ENCODE results near the gene ACOX1. TPM values are rescaled to one million over a fixed set of nuclear protein-coding genes. Genes with fewer than 3 reads are reported as not detected.
"Not testable (repeated sequence)": the region's sequence is repeated elsewhere in the genome, so short reads cannot be mapped to it uniquely, and the experiment has no call there.

The ACOX1 gene
- polyA plus RNA-seq, 5 donors: 22.9 to 36.6 (median 27.1) TPM

DNA sequence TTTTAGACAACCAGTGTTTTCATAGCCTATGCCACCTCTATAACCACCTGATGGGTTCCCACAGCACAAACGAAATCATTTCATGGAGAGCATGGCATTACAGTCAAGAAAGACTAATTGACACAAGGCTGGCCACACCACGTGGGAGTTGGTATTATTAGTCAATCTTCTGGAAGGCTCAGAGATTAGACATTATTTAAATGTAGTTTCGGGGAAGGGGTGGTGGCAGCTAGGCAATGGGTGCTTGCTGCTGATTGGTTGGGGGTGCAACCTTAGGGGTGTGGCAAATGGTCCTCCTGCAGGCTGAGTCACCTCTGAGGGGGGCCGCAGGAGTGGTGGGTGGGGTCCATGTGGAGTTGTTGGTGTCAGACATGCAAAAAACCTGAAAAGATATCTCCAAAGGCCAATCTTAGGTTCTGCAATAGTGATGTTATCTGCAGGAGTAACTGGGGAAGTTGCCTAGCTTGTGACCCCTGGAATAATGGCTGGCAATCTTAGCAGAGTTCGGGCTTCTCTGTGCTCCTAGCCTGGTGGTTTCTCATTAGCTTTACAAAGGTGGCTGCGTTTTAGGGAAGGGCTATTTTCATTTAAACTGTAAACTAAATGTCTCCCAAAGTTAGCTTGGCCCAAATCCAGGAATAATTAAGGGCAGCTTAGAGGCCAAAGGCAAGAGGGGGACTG, 4.7 kb upstream of the ACOX1 start:
- no peak for DNase-seq

DNA sequence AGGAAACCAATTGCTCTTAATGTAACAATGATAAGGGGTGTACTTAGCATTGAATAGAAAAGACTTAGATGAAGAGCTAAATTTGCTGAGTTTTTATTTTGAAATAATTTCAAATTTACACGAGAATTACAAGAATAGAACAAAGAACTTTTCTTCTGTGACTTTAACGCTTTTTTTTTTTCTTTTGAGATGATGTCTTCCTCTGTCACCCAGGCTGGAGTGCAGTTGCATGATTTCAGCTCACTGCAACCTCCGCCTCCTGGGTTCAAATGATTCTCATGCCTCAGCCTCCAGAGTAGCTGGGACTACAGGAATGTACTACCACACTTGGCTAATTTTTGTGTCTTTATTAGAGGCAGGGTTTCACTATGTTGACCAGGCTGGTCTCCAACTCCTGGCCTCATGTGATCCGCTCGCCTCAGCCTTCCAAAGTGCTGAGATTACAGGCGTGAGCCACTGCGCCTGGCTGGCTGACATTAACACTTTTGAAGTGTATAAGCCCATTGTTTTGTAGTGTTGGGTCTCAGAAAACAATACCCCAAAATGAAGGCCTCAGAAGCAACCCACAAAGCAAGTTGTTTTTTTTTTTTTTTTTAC, 2.2 kb upstream of the ACOX1 start:
- DNase-seq: no peak

DNA sequence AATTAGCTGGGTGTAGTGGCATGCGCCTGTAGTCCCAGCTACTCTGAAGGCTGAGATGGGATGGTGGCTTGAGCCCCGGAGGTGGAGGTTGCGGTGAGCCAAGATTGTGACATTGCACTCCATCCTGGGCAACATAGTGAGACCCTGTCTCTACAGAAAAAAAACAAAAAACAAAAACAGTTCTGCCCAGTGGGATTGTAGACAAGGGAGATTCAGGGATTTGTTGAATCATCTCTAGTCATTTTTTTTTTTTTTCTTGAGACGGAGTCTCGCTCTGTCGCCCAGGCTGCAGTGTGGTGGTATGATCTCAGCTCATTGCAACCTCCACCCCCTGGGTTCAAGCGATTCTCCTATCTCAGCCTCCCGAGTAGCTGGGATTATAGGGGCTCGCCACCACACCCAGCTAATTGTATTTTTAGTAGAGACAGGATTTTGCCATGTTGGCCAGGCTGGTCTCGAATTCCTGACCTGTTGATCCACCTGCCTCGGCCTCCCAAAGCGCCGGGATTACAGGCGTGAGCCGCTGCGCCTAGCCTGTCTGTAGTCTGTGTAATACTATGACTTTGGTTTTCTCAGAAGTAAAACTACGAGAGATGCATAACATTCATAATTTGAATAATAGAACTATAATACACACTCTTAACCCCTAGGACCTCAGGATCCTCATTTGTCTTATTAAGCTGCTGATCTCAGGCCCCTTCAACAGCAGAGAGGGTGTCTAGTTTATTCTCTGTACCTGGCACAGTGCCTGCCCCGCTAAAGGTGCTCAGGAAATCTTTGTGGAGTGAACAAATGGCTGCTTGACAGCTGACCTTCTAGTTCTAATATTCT, 1.4 kb upstream of the ACOX1 start:
- no peak for DNase-seq

DNA sequence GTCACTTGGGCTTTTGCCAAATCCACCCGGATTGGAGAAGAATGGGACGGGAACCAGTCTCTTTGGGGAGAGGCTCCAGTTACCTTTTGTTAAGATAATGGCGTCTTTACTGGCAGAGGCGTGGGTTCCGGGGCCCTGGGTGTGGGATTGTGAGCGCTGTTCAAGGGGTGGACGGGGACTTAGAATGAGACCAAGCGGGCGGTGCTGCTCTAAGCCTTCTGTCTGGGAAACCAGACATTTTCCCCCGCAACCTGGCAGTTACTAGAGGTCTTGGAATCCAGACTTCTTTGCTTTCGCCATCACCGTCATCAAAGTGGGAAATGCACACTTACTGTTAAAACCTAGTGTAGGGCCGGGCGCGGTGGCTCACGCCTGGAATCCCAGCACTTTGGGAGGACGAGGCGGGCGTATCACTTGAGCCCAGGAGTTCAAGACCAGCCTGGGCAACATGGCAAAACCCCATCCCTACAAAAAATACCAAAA, 780 bp upstream of the ACOX1 start:
- no peak for DNase-seq

DNA sequence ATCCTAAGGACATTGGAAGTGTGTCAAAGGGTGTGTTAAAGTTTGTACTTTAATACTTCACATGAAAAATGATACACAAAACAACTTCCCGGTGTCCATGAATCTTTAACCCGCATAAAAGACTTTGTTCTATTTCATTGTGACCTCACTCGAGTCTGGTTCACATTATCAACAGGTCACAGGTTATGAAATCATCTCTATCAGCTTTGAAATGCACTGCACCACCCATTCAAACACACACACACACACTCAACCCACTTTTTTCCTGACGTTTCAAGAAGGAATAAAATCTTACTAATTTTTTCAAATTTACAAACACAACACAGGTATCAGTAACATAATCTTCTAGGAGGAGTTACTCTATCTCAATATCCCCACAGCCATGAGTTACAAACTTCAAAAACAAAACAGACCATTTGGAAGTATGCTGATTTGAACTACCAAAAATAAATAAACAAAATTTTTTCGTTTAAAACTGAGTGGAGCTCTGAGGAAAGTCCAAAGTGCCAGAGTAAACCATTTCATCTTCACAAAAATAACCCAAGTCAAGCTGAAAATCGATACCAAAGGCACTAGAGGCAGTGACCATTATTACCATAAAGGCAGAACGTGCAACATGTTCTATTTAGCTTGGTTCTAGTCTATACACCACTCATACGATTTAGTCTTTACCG, 2.7 kb downstream of the ACOX1 start:
- no peak for DNase-seq

DNA sequence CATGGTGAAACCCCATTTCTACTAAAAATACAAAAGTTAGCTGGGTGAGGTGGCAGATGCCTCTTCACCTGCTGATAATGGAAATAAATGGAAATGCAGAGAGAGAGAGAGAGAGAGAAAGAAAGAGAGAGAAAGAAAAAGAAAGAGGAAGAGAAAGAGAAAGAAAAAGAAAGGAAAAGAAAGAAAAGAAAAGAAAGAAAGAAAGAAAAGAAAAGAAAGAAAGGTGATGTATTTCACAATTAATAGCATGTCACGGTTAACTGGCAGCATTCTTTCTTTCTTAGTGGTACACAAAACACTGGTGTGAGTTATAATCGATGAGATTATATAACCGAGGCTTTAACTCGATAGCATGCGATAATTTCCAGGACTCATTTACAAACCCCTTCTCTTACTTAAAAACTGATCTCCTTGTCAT, 3.2 kb downstream of the ACOX1 start:
- no peak for DNase-seq

DNA sequence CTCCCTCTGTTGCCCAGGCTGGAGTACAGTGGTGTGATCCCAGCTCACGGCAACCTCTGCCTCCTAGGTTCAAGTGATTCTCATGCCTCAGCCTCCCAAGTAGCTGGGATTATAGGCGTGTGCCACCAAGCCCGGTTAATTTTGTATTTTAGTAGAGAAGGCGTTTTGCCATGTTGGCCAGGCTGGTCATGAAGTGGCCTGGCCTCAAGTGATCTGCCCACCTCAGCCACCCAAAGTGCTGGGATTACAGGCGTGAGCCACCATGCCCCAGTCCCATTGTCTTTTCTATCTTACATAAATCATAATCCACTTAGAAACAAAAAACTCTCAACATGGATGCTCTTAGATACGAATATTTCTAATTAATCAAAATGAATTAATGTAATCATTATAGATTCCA, 3.8 kb downstream of the ACOX1 start:
- DNase-seq: not testable (repeated sequence)

DNA sequence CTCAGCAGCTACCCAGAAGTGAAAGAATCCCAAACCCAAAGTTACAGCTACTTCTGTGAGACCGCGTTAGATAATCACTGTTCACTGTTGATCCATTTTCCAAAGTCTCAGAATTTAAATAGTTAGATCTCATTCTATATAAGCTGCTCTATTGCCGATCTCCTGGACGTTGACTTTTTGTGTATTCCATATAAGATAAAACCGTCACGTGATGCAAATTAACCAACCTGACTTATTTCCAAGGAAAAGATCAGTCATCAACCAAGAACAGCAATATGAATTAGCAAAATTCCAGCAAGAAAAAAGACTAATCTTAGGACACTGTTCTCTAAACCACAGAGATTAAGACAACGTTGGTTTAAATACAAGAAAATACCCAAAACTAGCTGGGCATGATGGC, 8.3 kb downstream of the ACOX1 start:
- no peak for DNase-seq

DNA sequence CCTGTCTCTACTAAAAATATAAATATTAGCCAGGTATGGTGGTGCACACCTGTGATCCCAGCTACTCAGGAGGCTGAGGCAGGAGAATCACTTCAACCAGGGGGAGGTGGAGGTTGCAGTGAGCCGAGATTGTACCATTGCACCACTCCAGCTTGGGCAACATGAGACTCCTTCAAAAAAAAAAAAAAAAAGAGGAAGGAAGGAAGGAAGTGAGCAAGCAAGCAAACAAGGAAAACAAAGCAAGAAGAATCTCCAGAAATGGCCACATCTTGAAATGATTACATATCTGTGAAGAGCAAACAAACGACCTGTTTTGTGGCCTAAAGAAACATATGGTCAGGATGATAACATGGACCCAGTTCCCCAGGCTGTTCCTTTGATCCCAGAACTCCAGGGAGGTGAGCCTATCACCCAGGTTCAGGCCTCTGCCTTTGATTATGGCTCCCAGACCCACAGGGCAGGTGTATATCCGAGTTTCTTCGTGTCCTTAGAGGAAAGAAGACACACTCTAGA, 8.9 kb downstream of the ACOX1 start:
- DNase-seq: no peak

DNA sequence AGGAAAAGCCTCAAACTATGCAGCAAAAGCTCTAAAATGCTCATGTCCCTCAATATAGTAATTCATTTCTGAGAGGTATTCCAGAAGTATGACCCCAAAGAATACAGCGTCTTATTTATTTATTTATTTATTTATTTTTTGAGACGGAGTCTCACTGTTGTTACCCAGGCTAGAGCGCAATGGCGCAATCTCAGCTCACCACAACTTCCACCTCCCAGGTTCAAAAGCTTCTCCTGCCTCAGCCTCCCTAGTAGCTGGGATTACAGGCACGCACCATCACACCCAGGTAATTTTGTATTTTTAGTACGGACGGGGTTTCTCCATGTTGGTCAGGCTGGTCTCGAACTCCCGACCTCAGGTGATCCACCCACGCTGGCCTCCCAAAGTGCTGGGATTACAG, 9.9 kb downstream of the ACOX1 start:
- DNase-seq: not testable (repeated sequence)

DNA sequence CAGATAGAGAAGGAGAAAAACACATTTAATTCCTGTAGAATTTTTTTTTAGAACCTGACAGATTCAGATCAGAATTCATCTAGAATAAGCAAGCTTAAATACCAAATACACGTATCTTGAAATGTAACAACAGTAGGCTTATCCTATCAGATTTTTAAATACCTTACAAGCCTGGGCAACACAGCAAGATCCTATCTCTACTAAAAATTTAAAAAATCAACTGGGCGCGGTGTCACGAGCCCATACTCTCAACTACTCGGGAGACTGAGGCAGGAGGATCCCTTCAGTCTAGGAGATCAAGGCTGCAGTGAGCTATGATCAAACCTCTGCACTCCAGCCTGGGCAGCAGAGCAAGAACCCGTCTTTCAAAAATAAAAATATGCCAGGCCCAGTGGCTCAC, 13.5 kb downstream of the ACOX1 start:
- no peak for DNase-seq

DNA sequence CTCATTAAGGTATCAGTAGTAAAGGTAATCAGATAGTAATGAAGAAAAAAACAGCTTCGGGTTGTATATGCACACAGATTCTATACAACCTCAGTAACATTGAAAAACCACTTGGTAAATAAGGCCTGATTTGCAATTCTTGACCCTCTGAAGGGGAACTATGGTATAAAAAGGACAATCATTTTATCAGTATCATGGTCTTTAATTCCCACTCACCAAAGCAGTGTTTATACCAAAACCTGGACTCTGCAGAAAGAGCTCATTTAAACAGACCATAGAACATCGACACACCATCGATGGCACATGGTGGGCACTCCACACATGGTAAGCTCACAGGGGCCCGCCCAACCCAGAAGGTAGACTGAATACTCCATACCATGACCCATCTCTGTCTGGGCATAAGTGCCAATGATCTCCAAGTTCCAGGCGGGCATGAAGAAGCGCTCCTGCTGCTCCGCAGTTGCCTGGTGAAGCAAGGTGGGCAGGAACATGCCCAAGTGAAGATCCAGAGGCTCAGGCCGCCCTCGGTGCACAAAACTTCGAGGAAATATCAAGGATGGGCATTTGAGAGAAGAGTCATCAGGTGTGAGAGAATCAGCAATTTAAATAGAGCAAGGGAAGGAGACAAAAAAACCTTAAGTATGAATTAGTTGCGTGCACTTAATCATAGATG, 19.0 kb downstream of the ACOX1 start:
- no peak for DNase-seq

DNA sequence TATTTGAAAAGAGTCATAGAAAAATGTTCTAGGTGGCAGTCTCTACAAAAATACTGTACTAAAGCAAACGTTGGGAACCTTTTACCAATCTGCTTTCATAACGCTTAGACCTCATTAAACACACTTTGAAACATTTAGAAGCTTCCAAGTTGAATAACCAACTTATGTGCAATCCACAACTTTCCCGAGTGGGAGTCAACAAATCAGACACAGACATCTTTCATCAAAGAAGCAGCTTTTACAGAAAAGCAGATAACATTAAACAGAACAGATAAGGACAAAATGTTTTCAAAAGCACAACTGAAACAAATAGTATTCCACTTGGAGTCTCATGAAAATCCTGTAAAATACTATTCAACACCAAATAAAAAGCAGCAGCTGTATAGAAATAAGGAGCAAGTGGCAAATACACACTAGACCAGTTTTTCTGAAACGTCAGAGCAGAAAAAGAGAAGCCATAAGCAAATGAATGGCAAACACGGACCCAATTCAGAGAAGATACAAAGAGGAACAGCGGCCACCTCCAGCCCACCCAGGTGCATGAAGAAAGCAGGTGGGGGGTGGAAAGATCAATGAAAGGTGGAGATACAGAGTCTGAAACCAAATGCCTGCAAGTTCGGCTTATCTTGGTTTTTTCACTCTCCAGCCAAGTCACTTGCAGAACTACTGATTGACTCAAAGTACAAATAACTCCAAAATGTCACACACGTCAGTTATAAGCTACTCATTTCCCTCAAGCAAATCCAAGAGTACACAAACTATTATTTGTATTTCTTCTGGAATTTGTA, 19.7 kb downstream of the ACOX1 start:
- no peak for DNase-seq

DNA sequence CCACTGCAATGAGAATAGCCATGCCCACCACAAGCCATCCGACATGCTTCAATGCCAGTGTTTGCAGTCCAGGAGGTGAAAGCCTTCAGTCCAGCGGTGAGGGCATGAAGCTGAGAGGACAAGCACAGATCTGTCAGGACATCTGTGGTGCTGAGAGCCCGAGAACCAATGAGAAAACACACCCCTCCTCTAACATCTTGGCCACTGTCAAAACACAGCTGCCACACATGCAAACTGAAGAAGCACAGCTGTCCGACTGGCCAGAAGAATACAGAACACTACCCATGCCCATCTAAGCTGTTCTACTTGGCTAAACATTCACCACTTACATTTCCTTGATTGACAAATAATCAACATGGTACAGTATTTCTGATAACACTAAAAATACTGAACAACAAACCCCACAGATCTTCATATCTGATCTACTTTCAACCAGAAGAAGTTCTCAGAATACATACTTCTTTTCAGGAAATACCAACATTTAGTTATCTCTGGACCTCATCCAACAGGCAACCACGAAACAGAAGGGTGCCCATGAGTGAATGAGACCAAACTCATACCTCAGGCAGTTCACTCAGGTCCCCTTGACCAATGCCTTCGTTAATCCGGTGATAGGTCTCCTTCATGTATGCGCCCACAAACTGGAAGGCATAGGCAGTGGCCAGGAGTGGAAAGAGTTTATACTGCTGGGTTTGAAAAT, 28.0 kb downstream of the ACOX1 start:
- peak; percentile 30 to 32 for DNase-seq

DNA sequence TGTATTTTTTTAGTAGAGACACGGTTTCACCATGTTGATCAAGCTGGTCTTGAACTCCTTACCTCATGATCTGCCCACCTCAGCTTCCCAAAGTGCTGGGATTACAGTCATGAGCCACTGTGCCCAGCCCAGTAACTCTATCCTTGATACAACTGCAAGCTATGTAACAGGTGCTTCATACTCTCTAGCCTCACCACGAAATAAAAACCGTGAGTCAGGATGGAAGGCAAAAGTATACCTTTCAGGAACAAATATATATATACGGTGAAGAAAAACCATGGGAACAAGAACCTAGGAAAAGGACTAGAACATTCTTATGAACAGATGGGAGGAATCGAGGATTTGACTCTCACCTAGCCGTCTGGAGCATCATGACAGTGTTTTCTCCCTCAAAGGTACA, 28.5 kb downstream of the ACOX1 start:
- DNase-seq: no peak

DNA sequence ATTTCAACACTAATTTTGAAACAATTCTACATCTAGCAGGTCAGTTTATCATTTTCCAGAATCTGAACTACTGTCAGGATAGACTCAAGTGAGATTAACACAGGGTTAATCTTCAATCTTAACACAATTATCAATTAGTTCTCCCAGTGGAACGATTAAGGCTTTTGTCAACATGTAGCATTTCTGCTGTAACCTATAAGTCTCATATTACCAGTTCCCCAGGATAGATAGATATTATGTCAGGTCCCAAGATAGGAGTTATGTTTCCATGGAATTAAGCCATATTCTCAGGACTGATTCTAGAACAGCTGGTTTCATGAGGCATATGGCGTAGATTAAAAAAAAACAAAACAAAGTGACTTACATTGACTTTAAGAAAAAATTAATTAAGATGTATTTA, 33.8 kb downstream of the ACOX1 start:
- no peak for DNase-seq

DNA sequence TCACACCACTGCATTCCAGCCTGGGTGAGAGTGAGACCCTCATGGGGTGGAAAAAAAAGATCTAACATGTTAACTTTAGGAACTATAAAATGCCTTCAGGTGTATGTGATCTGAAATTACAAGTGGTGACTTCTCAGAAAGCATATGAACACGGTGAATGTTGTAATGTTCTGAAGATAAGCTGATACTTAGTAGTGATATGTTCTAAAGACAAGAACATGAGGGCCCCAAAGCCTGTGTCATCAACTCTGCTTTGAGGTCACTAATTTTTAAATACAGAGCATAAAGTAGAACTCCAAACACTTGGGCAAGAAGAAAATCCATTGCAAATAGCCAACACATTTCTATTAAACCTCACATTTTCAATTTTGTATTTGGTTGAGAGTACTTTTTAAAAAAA, 35.5 kb downstream of the ACOX1 start:
- DNase-seq: no peak

DNA sequence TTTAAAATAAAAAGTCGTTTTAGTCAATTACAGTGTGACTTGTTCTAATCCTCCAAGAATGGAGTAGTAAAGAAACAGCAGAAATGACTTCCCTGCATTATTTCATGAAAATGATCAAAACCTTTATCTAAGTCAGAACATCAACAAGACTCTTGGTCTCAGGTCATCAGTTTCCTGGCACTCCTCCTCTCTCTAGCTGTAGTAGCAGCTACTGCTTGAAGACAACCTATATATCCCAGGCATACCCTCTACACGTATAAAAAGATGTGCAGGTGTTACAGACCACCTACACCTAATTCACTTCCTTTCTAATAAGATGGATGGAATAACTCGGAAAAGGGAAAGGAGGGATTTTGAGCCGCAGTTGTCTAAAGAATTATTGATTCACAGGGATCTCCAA, 36.5 kb downstream of the ACOX1 start:
- DNase-seq: no peak

DNA sequence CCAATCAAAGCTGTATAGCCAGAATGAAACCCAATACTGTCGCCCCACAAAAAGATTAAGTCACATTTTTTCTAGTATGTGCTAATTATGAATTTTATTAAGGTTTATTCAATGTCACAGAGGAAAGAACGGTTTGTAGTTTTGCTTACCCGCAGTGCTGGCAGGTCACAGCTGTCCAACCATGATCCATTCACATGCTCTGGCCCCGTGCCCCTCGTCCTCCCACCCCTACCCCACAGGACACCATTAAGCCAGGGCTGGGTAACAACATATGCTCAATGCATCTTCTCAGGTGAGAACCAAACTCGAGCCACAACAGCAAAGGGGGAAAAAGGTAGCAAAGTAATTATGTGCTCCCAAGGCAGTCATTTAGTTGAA, 37.5 kb downstream of the ACOX1 start:
- DNase-seq: no peak
